Measurements from ENCODE around the gene TNRC6A.
A peak's percentile ranks its signal among the peaks of the same experiment; 100 is the strongest.

The TNRC6A gene

DNA sequence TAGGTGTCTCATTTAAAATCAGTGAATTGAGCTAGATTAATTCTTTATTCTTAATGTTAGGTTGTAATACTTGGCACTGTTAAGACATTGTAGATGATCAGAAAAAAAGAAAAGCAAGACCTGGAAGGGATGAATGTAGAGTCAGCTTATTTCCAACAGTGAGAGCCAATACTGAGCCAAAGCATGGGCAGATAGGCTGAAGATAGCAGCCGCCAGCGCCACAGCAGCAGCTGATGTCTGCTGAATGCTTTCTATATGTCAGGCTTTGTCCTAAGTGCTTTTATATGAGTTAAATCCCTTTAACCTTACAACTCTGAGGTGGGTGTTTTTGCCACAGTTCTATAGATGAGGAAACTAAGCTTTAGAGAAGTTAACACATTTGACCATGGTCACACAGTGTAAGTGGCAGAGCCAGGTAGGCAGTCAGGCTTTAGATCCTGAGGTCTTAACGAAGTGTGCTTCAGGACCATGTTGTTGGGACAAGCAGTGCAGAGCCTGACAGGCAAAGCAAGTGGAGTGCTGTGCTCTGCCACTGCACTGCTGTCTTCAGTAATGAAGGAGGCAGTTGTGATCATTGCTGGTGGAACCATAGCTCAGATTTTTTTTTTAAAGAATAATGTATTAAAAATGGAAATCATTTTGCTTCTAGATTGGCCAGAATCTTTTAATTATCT, 25.9 kb downstream of the TNRC6A start:
- no peak overlapping the region for H3K27ac ChIP-seq (ENCODE audit: low read length)
- no peaks in the 10 kb centered on the region for H3K9me3 ChIP-seq (ENCODE audit: control insufficient read depth in 2 of 2, low read length in 2 of 2)
- H3K4me3 ChIP-seq (ENCODE audit: low read length in 2 of 2): no peak overlapping the region
- H3K36me3 ChIP-seq (ENCODE audit: control insufficient read depth in 2 of 2, insufficient read depth in 2 of 2, low read length in 2 of 2): peaks cover 4 to 9% of the 10 kb centered on the region in 2 donors
- no peaks in the 10 kb centered on the region for H3K27me3 ChIP-seq (ENCODE audit: control insufficient read depth in 1 of 2, insufficient read depth in 2 of 2, low read length in 2 of 2)
- H3K4me1 ChIP-seq (ENCODE audit: control insufficient read depth, insufficient read depth, low read length): no peaks in the 10 kb centered on the region
- no peak overlapping the region for H3K9ac ChIP-seq (ENCODE audit: low read length in 2 of 2)

DNA sequence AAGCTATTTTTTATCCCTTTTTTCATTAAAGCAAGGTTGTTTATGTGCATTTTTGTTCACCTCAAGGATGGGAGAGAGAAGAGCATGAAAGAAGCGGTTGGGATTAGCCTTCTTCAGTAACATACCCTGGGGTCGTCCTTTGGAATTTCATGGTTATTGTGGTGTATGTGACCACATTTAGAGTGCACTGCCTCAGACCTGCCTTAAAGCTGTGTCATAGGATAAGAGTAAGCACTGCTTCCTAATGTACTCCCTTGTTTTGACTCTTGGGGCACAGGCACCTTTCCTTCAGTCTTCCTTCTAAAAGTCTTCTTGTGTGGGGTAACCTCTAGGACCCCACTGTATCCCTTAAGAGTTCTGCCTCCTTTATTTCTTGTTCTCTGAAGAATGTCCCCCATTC, 28.9 kb downstream of the TNRC6A start:
- Histone ChIP-seq H3K9ac (ENCODE audit: low read length in 2 of 2) (no peak overlapping the region), H3K4me1 (ENCODE audit: control insufficient read depth, insufficient read depth, low read length) (no peaks in the 10 kb centered on the region), H3K27ac (ENCODE audit: low read length) (no peak overlapping the region)

DNA sequence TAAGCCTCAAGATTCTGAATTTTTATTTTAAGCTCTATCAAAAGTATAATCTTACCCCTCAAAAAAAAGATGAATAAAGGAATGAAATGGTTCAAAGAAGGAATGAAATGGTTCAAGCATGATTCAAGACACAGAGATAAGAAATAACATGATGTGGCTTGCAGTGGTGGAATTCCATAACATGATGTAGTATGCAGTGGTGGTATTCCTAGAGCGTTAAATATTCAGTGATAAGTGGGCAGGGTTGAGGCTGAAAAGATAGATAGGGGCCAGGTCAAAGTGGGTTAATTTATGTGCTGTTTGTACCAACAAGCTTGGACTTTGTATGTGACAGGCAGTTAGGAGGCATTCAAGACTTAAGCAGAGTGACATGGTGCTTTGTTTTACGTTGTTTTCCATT, 29.6 kb downstream of the TNRC6A start:
- Histone ChIP-seq H3K36me3 (ENCODE audit: control insufficient read depth in 2 of 2, insufficient read depth in 2 of 2, low read length in 2 of 2) (peaks cover 4 to 9% of the 10 kb centered on the region in 2 donors), H3K27me3 (ENCODE audit: control insufficient read depth in 1 of 2, insufficient read depth in 2 of 2, low read length in 2 of 2) (no peaks in the 10 kb centered on the region), H3K9me3 (ENCODE audit: control insufficient read depth in 2 of 2, low read length in 2 of 2) (no peaks in the 10 kb centered on the region), H3K9ac (ENCODE audit: low read length in 2 of 2) (no peak overlapping the region), H3K4me1 (ENCODE audit: control insufficient read depth, insufficient read depth, low read length) (peaks cover 3% of the 10 kb centered on the region), H3K4me3 (ENCODE audit: low read length in 2 of 2) (no peak overlapping the region), H3K27ac (ENCODE audit: low read length) (no peak overlapping the region)

More for the DNA sequence above, 28.9 kb downstream of the TNRC6A start:
- Histone ChIP-seq H3K27me3 (ENCODE audit: control insufficient read depth in 1 of 2, insufficient read depth in 2 of 2, low read length in 2 of 2) (no peaks in the 10 kb centered on the region), H3K36me3 (ENCODE audit: control insufficient read depth in 2 of 2, insufficient read depth in 2 of 2, low read length in 2 of 2) (peaks cover 4 to 9% of the 10 kb centered on the region in 2 donors), H3K9me3 (ENCODE audit: control insufficient read depth in 2 of 2, low read length in 2 of 2) (no peaks in the 10 kb centered on the region), H3K4me3 (ENCODE audit: low read length in 2 of 2) (no peak overlapping the region)

DNA sequence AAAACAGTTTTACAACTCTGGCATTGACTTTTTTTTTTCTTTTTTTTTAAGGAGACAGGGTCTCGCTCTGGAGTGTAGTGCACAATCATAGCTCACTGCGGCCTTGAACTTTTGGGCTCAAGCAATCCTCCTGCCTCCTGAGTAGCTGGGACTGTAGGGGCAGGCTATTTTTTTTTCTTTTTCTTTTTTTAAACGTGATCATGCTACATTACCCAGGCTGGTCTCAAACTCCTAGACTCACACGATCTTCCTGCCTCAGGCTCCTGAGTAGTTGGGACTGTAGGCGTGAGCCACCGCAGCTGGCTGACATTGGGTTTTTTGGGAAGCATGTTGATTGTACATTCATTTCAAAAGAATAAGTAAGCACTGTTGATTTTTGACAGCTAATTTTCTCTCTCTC, 32.1 kb downstream of the TNRC6A start:
- Histone ChIP-seq H3K4me1 (ENCODE audit: control insufficient read depth, insufficient read depth, low read length) (peaks cover 3% of the 10 kb centered on the region), H3K36me3 (ENCODE audit: control insufficient read depth in 2 of 2, insufficient read depth in 2 of 2, low read length in 2 of 2) (peaks cover 4 to 9% of the 10 kb centered on the region in 2 donors), H3K4me3 (ENCODE audit: low read length in 2 of 2) (no peak overlapping the region), H3K9me3 (ENCODE audit: control insufficient read depth in 2 of 2, low read length in 2 of 2) (no peaks in the 10 kb centered on the region), H3K9ac (ENCODE audit: low read length in 2 of 2) (no peak overlapping the region), H3K27ac (ENCODE audit: low read length) (peak overlapping the region; percentile 3), H3K27me3 (ENCODE audit: control insufficient read depth in 1 of 2, insufficient read depth in 2 of 2, low read length in 2 of 2) (no peaks in the 10 kb centered on the region)

DNA sequence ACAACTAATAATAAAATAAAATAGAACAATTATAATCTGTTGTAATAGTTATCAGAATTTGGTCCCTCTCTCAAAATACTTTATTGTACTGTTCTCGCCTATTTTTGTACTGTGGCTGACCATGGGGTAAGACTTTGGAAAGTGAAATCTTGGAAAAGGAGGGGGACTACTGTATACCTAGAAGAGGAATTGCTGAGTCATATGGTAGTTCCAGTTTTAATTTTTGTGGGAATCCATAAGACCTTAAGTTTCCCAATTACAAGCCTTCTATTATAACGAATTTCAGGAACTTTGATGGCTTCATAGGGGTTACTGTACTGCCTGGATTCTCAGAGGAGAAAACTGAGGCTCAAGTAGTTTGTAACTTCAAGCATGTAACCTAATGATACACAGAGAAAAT, 35.5 kb downstream of the TNRC6A start:
- Histone ChIP-seq H3K4me1 (ENCODE audit: control insufficient read depth, insufficient read depth, low read length) (peaks cover 3% of the 10 kb centered on the region), H3K4me3 (ENCODE audit: low read length in 2 of 2) (no peak overlapping the region), H3K9me3 (ENCODE audit: control insufficient read depth in 2 of 2, low read length in 2 of 2) (no peaks in the 10 kb centered on the region), H3K27me3 (ENCODE audit: control insufficient read depth in 1 of 2, insufficient read depth in 2 of 2, low read length in 2 of 2) (no peaks in the 10 kb centered on the region), H3K27ac (ENCODE audit: low read length) (no peak overlapping the region), H3K36me3 (ENCODE audit: control insufficient read depth in 2 of 2, insufficient read depth in 2 of 2, low read length in 2 of 2) (peaks cover 0 to 3% of the 10 kb centered on the region in 2 donors), H3K9ac (ENCODE audit: low read length in 2 of 2) (no peak overlapping the region)

DNA sequence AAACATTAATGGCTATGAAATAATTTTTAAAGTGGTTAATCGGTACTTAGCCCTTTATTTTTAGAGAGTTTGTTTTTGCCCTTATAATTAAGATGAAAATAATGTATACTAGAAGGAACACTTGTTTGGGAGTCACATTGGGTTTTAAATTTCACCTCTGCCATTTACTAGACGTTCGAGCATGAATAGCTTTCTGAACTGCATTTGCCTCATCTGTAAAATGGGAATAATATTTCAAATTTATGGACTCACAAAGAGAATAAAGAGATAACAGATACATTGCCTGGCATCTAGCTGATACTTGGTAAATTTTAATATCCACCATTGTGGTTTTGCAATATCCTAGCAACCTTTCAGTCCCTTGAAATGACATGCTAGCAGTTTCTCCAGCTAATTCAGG, 36.6 kb downstream of the TNRC6A start:
- H3K9ac ChIP-seq (ENCODE audit: low read length in 2 of 2): no peak overlapping the region
- H3K9me3 ChIP-seq (ENCODE audit: control insufficient read depth in 2 of 2, low read length in 2 of 2): no peaks in the 10 kb centered on the region
- H3K4me1 ChIP-seq (ENCODE audit: control insufficient read depth, insufficient read depth, low read length): peaks cover 3% of the 10 kb centered on the region
- no peaks in the 10 kb centered on the region for H3K27me3 ChIP-seq (ENCODE audit: control insufficient read depth in 1 of 2, insufficient read depth in 2 of 2, low read length in 2 of 2)
- H3K4me3 ChIP-seq (ENCODE audit: low read length in 2 of 2): no peak overlapping the region
- peaks cover 0 to 3% of the 10 kb centered on the region in 2 donors for H3K36me3 ChIP-seq (ENCODE audit: control insufficient read depth in 2 of 2, insufficient read depth in 2 of 2, low read length in 2 of 2)
- no peak overlapping the region for H3K27ac ChIP-seq (ENCODE audit: low read length)

DNA sequence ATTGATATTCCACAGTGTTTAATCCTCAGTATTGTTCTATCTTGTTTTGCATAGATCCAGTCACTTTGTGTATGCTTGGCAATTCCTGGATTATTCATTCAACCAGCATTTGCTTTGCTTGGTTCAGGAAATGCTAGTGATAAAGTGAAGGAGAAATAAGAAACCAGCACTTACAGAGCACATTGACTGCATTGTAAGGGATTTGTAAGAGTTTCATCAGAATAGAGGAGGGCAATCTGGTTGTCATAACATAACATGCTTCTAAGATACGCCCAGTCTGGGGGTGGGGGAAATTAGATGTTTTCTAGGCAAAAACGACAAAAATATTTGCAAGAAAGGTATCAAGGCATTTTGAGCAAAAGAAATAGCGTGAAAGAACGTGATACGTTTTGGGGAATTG, 40.4 kb downstream of the TNRC6A start:
- peaks cover 4% of the 10 kb centered on the region for H3K4me1 ChIP-seq (ENCODE audit: control insufficient read depth, insufficient read depth, low read length)
- no peak overlapping the region for H3K9ac ChIP-seq (ENCODE audit: low read length in 2 of 2)
- H3K4me3 ChIP-seq (ENCODE audit: low read length in 2 of 2): no peak overlapping the region
- no peaks in the 10 kb centered on the region for H3K27me3 ChIP-seq (ENCODE audit: control insufficient read depth in 1 of 2, insufficient read depth in 2 of 2, low read length in 2 of 2)
- H3K27ac ChIP-seq (ENCODE audit: low read length): no peak overlapping the region
- no peaks in the 10 kb centered on the region for H3K9me3 ChIP-seq (ENCODE audit: control insufficient read depth in 2 of 2, low read length in 2 of 2)
- peaks cover 0 to 3% of the 10 kb centered on the region in 2 donors for H3K36me3 ChIP-seq (ENCODE audit: control insufficient read depth in 2 of 2, insufficient read depth in 2 of 2, low read length in 2 of 2)

DNA sequence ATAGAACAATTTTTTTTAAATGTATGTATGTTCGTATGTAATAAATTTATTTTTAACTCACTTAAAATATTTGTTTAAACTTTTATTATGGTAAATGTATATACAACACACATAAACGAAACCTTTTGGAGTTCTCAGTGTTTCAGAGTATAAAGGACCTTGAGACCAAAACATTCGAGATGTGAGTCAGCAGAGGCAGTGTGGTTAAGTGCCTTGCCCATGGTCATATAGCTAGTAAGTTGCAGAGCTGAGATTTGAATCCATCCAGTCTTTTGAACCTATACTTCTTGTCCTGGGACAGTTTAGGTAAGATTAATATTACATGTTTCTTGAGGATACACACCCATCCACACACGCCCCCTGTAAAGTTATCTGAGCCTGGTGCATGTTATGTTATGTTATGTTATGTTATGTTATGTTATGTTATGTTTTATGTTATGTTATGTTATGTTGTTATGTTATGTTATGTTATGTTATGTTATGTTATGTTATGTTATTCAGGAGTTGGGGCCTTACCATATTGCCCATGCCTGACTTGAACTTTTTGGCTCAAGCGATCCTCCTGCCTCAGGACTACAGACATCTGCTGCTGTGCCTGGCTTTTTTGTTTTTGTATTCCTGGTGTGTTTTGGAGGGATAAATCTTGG, 41.8 kb downstream of the TNRC6A start:
- no peaks in the 10 kb centered on the region for H3K27me3 ChIP-seq (ENCODE audit: control insufficient read depth in 1 of 2, insufficient read depth in 2 of 2, low read length in 2 of 2)
- no peak overlapping the region for H3K27ac ChIP-seq (ENCODE audit: low read length)
- H3K4me1 ChIP-seq (ENCODE audit: control insufficient read depth, insufficient read depth, low read length): peaks cover 11% of the 10 kb centered on the region
- peaks cover 0 to 5% of the 10 kb centered on the region in 2 donors for H3K36me3 ChIP-seq (ENCODE audit: control insufficient read depth in 2 of 2, insufficient read depth in 2 of 2, low read length in 2 of 2)
- H3K9me3 ChIP-seq (ENCODE audit: control insufficient read depth in 2 of 2, low read length in 2 of 2): no peaks in the 10 kb centered on the region
- no peak overlapping the region for H3K9ac ChIP-seq (ENCODE audit: low read length in 2 of 2)
- H3K4me3 ChIP-seq (ENCODE audit: low read length in 2 of 2): no peak overlapping the region

DNA sequence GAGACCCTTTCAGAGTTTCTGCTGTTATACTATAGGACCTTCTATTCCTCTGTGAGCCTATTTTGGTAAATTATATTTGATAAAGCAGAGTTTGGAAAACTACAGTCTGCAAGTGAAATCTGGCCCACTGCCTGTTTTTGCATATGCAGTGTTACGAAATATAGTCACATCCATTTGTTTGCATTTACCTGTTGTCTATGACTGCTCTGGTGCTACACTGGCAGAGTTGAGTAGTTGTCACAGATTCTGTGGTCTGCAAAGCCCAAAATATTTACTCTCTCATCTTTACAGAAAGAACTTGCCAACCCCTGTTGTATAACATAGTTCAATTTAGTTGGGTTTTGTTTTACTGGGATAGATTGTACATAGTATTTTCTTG, 42.3 kb downstream of the TNRC6A start:
- Histone ChIP-seq H3K27me3 (ENCODE audit: control insufficient read depth in 1 of 2, insufficient read depth in 2 of 2, low read length in 2 of 2) (no peaks in the 10 kb centered on the region), H3K4me1 (ENCODE audit: control insufficient read depth, insufficient read depth, low read length) (peaks cover 11% of the 10 kb centered on the region), H3K4me3 (ENCODE audit: low read length in 2 of 2) (no peak overlapping the region), H3K36me3 (ENCODE audit: control insufficient read depth in 2 of 2, insufficient read depth in 2 of 2, low read length in 2 of 2) (peaks cover 0 to 5% of the 10 kb centered on the region in 2 donors), H3K9me3 (ENCODE audit: control insufficient read depth in 2 of 2, low read length in 2 of 2) (no peaks in the 10 kb centered on the region), H3K9ac (ENCODE audit: low read length in 2 of 2) (no peak overlapping the region), H3K27ac (ENCODE audit: low read length) (no peak overlapping the region)

DNA sequence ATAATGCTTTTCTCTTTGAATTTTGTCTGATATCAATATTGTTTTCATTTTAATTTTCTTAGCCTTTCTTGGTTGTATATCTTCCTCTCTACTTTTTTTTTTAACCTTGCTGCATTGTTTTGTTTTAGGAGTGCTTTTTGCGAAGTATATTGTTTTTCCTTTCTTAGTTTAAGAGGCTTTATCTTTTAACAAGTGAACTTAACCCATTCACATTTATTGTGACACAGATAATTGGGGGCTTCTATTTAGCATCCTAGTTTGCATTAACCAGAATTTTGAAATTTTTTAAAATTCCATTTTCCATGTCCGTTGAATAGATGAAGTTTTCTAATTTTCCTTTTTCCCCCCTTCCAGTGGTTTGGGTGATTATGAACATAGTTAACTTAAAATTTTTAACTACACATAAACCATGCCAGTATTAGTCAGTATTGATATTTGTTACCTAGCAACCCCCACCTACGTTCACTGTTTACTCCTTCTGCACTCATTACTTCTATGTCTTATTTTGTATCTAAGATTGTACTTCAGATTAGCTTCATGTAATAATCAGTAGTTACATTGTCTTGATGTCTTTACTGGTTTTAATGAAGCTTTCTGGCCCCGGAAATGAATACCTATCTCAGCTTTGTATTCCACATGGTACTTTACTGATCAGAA, 44.4 kb downstream of the TNRC6A start:
- no peak overlapping the region for H3K4me3 ChIP-seq (ENCODE audit: low read length in 2 of 2)
- H3K36me3 ChIP-seq (ENCODE audit: control insufficient read depth in 2 of 2, insufficient read depth in 2 of 2, low read length in 2 of 2): peaks cover 9 to 18% of the 10 kb centered on the region in 2 donors
- H3K9ac ChIP-seq (ENCODE audit: low read length in 2 of 2): no peak overlapping the region
- H3K27me3 ChIP-seq (ENCODE audit: control insufficient read depth in 1 of 2, insufficient read depth in 2 of 2, low read length in 2 of 2): no peaks in the 10 kb centered on the region
- peaks cover 11% of the 10 kb centered on the region for H3K4me1 ChIP-seq (ENCODE audit: control insufficient read depth, insufficient read depth, low read length)
- no peak overlapping the region for H3K27ac ChIP-seq (ENCODE audit: low read length)
- H3K9me3 ChIP-seq (ENCODE audit: control insufficient read depth in 2 of 2, low read length in 2 of 2): no peaks in the 10 kb centered on the region

DNA sequence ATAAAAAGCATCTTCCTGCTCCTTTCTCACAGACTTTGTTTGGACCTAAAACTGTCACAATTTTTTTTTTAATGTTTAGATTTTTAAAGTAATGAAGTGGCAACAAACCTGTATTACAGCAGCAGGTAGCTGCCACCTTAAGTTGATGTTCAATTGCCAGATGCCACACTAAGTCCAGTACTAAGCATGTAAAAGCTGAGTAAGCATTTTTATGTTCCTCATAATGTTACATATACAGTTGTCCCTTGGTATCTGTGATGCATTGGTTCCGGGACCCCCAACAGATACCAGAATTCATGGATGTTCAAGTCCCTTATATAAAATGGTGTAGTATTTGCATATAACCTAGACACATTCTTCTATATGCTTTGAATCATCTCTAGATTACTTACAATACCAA, 45.1 kb downstream of the TNRC6A start:
- peaks cover 11% of the 10 kb centered on the region for H3K4me1 ChIP-seq (ENCODE audit: control insufficient read depth, insufficient read depth, low read length)
- no peak overlapping the region for H3K27ac ChIP-seq (ENCODE audit: low read length)

More for the DNA sequence above, 45.1 kb downstream of the TNRC6A start:
- Histone ChIP-seq H3K9me3 (ENCODE audit: control insufficient read depth in 2 of 2, low read length in 2 of 2) (no peaks in the 10 kb centered on the region), H3K27me3 (ENCODE audit: control insufficient read depth in 1 of 2, insufficient read depth in 2 of 2, low read length in 2 of 2) (no peaks in the 10 kb centered on the region), H3K4me3 (ENCODE audit: low read length in 2 of 2) (no peak overlapping the region), H3K36me3 (ENCODE audit: control insufficient read depth in 2 of 2, insufficient read depth in 2 of 2, low read length in 2 of 2) (peaks cover 9 to 18% of the 10 kb centered on the region in 2 donors), H3K9ac (ENCODE audit: low read length in 2 of 2) (no peak overlapping the region)

All from stomach smooth muscle (tissue), 2 donors.